Measurements from ENCODE around the gene CPED1. TPM values are rescaled to one million over a fixed set of nuclear protein-coding genes. Genes with fewer than 3 reads are reported as not detected.

The CPED1 gene
- total and polyA plus RNA-seq, 2 experiments from 2014 or later = 0.17 to 0.47 TPM

DNA sequence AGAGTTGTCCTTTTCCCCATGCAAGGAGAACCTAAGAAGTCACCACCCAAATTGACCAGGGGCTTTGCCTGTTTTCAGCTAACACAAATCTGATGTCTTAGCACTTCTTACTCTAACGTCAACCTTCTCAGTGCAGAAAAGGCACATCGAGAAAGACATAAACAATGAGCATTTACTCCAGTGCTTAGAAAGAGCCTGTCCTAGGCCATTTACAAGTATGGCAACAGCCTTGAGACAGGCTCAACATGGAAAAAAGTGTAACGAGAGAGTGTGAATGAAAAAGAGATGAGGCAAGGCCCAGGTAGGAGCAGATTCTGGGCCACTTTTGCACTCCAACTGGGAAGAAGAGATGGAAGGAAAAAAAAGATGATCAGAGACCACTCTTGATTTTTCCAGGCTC is 54.4 kb downstream of the CPED1 start (continued):
- no peak for TF ChIP-seq CREB1 (CRISPR knock-in tag; IDR thresholded peaks at IDR 0.05; ENCODE audit: low read depth)
- TF ChIP-seq CTCF (conservative IDR thresholded peaks at IDR 0.05; ENCODE audit: low read depth in 2 of 2) = no peak
- TF ChIP-seq POLR2AphosphoS5 (IDR thresholded peaks at IDR 0.05; ENCODE audit: low read depth) = no peak
- TF ChIP-seq REST (IDR thresholded peaks at IDR 0.05; ENCODE audit: unreplicated experiment) = no peak
- no peak for TF ChIP-seq JUNB (IDR thresholded peaks at IDR 0.05; ENCODE audit: unreplicated experiment)
- no peak for TF ChIP-seq ZNF331 (CRISPR knock-in tag; IDR thresholded peaks at IDR 0.05; ENCODE audit: low read depth)
- TF ChIP-seq ZNF114 (CRISPR knock-in tag; IDR thresholded peaks at IDR 0.05) = no peak
- TF ChIP-seq STAT1 (IDR thresholded peaks at IDR 0.05; ENCODE audit: unreplicated experiment) = no peak
- no peak for TF ChIP-seq EZH2 (IDR thresholded peaks at IDR 0.05; ENCODE audit: low read depth, unreplicated experiment)

- Histone ChIP-seq H3K9me2 (ENCODE audit: insufficient read depth) (no peaks in the 10 kb centered on the region; the same call in none of the 2 replicates), H3K4me3 (no peak overlapping the region), H3K79me2 (replicated peaks; ENCODE audit: insufficient read depth) (no peaks in the 10 kb centered on the region), H3K27ac (ENCODE audit: low read depth) (no peak overlapping the region), H3F3A (replicated peaks; ENCODE audit: low read depth) (no peaks in the 10 kb centered on the region), H2AFZ (peak overlapping the region; percentile 30), H3K36me3 (ENCODE audit: insufficient read depth) (no peaks in the 10 kb centered on the region), H3K27me3 (ENCODE audit: insufficient read depth) (no peaks in the 10 kb centered on the region), H3K4me2 (no peak overlapping the region), H4K20me1 (replicated peaks; ENCODE audit: insufficient read depth) (no peaks in the 10 kb centered on the region), H3K4me1 (ENCODE audit: insufficient read depth) (no peaks in the 10 kb centered on the region)
- Mint-ChIP-seq H3K27me3 (ENCODE audit: insufficient read depth, low read depth, poor library complexity) (no peaks in the 10 kb centered on the region), H3K4me3 (no peak overlapping the region), H3K9me3 (no peaks in the 10 kb centered on the region), H3K4me1 (peaks cover 5% of the 10 kb centered on the region), H3K27ac (no peak overlapping the region), H3K36me3 (ENCODE audit: low read depth) (no peaks in the 10 kb centered on the region)
- DNase-seq (ENCODE audit: low spot score) = no peak
- ATAC-seq = peak; percentile 39; the same call in 1 of the 3 replicates
- TF ChIP-seq CREB1 (CRISPR knock-in tag; IDR thresholded peaks at IDR 0.05; ENCODE audit: low read depth) (no peak), ZNF331 (CRISPR knock-in tag; IDR thresholded peaks at IDR 0.05; ENCODE audit: low read depth) (no peak), EZH2 (IDR thresholded peaks at IDR 0.05; ENCODE audit: low read depth, unreplicated experiment) (no peak), EZH2phosphoT487 (IDR thresholded peaks at IDR 0.05; ENCODE audit: unreplicated experiment) (no peak), ZNF114 (CRISPR knock-in tag; IDR thresholded peaks at IDR 0.05) (no peak), STAT1 (IDR thresholded peaks at IDR 0.05; ENCODE audit: unreplicated experiment) (no peak)
- TF ChIP-seq, protein P1, sequence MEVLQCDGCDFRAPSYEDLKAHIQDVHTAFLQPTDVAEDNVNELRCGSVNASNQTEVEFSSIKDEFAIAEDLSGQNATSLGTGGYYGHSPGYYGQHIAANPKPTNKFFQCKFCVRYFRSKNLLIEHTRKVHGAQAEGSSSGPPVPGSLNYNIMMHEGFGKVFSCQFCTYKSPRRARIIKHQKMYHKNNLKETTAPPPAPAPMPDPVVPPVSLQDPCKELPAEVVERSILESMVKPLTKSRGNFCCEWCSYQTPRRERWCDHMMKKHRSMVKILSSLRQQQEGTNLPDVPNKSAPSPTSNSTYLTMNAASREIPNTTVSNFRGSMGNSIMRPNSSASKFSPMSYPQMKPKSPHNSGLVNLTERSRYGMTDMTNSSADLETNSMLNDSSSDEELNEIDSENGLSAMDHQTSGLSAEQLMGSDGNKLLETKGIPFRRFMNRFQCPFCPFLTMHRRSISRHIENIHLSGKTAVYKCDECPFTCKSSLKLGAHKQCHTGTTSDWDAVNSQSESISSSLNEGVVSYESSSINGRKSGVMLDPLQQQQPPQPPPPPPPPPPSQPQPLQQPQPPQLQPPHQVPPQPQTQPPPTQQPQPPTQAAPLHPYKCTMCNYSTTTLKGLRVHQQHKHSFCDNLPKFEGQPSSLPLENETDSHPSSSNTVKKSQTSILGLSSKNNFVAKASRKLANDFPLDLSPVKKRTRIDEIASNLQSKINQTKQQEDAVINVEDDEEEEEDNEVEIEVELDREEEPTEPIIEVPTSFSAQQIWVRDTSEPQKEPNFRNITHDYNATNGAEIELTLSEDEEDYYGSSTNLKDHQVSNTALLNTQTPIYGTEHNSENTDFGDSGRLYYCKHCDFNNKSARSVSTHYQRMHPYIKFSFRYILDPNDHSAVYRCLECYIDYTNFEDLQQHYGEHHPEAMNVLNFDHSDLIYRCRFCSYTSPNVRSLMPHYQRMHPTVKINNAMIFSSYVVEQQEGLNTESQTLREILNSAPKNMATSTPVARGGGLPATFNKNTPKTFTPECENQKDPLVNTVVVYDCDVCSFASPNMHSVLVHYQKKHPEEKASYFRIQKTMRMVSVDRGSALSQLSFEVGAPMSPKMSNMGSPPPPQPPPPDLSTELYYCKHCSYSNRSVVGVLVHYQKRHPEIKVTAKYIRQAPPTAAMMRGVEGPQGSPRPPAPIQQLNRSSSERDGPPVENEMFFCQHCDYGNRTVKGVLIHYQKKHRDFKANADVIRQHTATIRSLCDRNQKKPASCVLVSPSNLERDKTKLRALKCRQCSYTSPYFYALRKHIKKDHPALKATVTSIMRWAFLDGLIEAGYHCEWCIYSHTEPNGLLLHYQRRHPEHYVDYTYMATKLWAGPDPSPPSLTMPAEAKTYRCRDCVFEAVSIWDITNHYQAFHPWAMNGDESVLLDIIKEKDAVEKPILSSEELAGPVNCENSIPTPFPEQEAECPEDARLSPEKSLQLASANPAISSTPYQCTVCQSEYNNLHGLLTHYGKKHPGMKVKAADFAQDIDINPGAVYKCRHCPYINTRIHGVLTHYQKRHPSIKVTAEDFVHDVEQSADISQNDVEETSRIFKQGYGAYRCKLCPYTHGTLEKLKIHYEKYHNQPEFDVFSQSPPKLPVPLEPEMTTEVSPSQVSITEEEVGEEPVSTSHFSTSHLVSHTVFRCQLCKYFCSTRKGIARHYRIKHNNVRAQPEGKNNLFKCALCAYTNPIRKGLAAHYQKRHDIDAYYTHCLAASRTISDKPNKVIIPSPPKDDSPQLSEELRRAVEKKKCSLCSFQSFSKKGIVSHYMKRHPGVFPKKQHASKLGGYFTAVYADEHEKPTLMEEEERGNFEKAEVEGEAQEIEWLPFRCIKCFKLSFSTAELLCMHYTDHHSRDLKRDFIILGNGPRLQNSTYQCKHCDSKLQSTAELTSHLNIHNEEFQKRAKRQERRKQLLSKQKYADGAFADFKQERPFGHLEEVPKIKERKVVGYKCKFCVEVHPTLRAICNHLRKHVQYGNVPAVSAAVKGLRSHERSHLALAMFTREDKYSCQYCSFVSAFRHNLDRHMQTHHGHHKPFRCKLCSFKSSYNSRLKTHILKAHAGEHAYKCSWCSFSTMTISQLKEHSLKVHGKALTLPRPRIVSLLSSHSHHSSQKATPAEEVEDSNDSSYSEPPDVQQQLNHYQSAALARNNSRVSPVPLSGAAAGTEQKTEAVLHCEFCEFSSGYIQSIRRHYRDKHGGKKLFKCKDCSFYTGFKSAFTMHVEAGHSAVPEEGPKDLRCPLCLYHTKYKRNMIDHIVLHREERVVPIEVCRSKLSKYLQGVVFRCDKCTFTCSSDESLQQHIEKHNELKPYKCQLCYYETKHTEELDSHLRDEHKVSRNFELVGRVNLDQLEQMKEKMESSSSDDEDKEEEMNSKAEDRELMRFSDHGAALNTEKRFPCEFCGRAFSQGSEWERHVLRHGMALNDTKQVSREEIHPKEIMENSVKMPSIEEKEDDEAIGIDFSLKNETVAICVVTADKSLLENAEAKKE (CRISPR knock-in tag; IDR thresholded peaks at IDR 0.05) = no peak
Observed at GRCh38 chr7:121043314-121044234, 55.1 kb downstream of the CPED1 start.

Measured in GM23338 (cell line).